ENCODE data around the gene CRK. TPM values are rescaled to one million over a fixed set of nuclear protein-coding genes. Genes with fewer than 3 reads are reported as not detected.

CRK gene
- total and polyA plus RNA-seq, 10 of the 15 experiments (the other 5 are each of a cell fraction or from before 2014, with no cell fraction given) = 11.1 to 23.8 (median 20.5) TPM

DNA sequence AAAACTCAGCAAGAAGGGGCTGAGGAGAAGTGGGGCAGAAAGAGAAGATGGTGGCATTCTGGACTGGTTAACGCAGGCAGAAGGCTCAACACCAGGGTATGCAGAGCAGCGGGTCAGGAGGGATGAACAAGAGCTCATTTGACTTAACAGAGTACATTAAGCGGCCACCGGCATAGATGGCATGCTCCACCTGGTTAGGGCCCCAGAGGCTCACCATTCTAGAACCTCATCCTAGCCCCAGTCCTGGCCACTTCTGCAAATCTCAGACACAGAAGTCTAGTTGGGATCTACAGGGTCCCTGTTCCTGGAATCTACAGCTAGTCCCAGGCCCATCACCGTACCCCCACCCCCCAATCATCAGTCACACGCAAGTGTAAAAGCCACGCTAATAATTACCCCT, 38.2 kb upstream of the CRK start:
- CTCF ChIA-PET = interaction anchor here (1.2 kb wide), 1 partner anchor 129 kb away, joined by 3 read pairs; no protein-coding TSS in a partner anchor
- in situ Hi-C loops (cut with MboI) (no loop called here), intact Hi-C loops (cut with micrococcal nuclease; ENCODE audit: unreplicated experiment) (no loop called here)
- no TSS peak for BruUV-seq (replicated peaks)
- H3K4me3 ChIP-seq = no peak overlapping the region
- no peak overlapping the region for H3K9ac ChIP-seq (ENCODE audit: control insufficient read depth, insufficient read depth, low read length)
- no peak for DNase-seq (ENCODE audit: low read depth, low spot score)
- POLR2A ChIA-PET = no interaction called here
- no peak for FAIRE-seq
- no peaks in the 10 kb centered on the region for H3K79me2 ChIP-seq (ENCODE audit: control insufficient read depth, insufficient read depth, low read length)
- no peak overlapping the region for H3K27ac ChIP-seq (ENCODE audit: control insufficient read depth, insufficient read depth)
- H3K4me2 ChIP-seq (ENCODE audit: control insufficient read depth, insufficient read depth) = no peak overlapping the region
- RAD21 ChIA-PET (ENCODE audit: unreplicated experiment) = no interaction called here
- ATAC-seq = no peak
- H2AFZ ChIP-seq (ENCODE audit: control insufficient read depth, low read depth, low read length) = no peak overlapping the region
- 93% methylated on average over 7 of the region's 7 CpGs for WGBS (ENCODE audit: insufficient coverage, insufficient replicate concordance, low lambda C conversion rate, missing lambda C conversion rate)
- TF ChIP-seq MTA3 (IDR thresholded peaks at IDR 0.05; ENCODE audit: borderline replicate concordance, low read length) (no peak), EZH2 (IDR thresholded peaks at IDR 0.05; ENCODE audit: borderline replicate concordance, control insufficient read depth, low read depth, low read length) (no peak), ZBED1 (IDR thresholded peaks at IDR 0.05; ENCODE audit: borderline replicate concordance) (no peak), ATF3 (IDR thresholded peaks at IDR 0.05; ENCODE audit: borderline replicate concordance, extremely low read depth, low read depth, low read length) (no peak), BRCA1 (IDR thresholded peaks at IDR 0.05; ENCODE audit: low read depth, low read length) (no peak), SRF (IDR thresholded peaks at IDR 0.05; ENCODE audit: low read depth in 2 of 2, low read length in 2 of 2) (no peak), SREBF2 (IDR thresholded peaks at IDR 0.05; ENCODE audit: low read length) (no peak), ZNF24 (IDR thresholded peaks at IDR 0.05) (no peak), GABPA (IDR thresholded peaks at IDR 0.05; ENCODE audit: low read depth) (no peak), USF2 (IDR thresholded peaks at IDR 0.05; ENCODE audit: borderline replicate concordance, low read depth, low read length) (no peak), TBL1XR1 (IDR thresholded peaks at IDR 0.05; ENCODE audit: low read depth, low read length) (no peak)
- TF ChIP-seq, protein P1, sequence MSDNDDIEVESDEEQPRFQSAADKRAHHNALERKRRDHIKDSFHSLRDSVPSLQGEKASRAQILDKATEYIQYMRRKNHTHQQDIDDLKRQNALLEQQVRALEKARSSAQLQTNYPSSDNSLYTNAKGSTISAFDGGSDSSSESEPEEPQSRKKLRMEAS (IDR thresholded peaks at IDR 0.05; ENCODE audit: low read depth, low read length) = no peak
- peaks cover 0 to 4% of the 10 kb centered on the region in 2 experiments; a peak in 1 of 4 replicates for H3K36me3 ChIP-seq (ENCODE audit: control insufficient read depth in 2 of 2, insufficient read depth in 2 of 2, low read length in 1 of 2)
- no peaks in the 10 kb centered on the region for H3K27me3 ChIP-seq (replicated peaks in 1 of 2; ENCODE audit: control insufficient read depth in 2 of 2, insufficient read depth in 2 of 2, low read length in 1 of 2)
- H3K4me1 ChIP-seq (ENCODE audit: control insufficient read depth, insufficient read depth, low read length) = peaks cover 7% of the 10 kb centered on the region
- SMC1A ChIA-PET (ENCODE audit: uncharacterized antibody, unreplicated experiment) = no interaction called here
- H4K20me1 ChIP-seq (ENCODE audit: control insufficient read depth, insufficient read depth) = no peaks in the 10 kb centered on the region
- no peaks in the 10 kb centered on the region for H3K9me3 ChIP-seq (replicated peaks; ENCODE audit: control insufficient read depth, insufficient read depth, low read length)
